ENCODE results near the gene KRTAP10-8.
"Not testable (repeated sequence)": the region's sequence is repeated elsewhere in the genome, so short reads cannot be mapped to it uniquely, and the experiment has no call there.

KRTAP10-8 gene

GRCh38 chr21:44589094-44589493 is 22.8 kb upstream of the KRTAP10-8 start:
- no peak overlapping the region for H3K4me3 ChIP-seq (ENCODE audit: low read depth, low read length)
- no peak overlapping the region for H3K27ac ChIP-seq (ENCODE audit: extremely low read depth, low read depth, low read length)
- CTCF ChIA-PET = no interaction called here
- POLR2A ChIA-PET = no interaction called here
- peaks cover 2% of the 10 kb centered on the region; the same call in 1 of the 2 replicates for H3K9me3 ChIP-seq (ENCODE audit: control insufficient read depth, insufficient read depth, low read depth, low read length)
- H3K4me1 ChIP-seq (ENCODE audit: control insufficient read depth, insufficient read depth, low read length) = no peaks in the 10 kb centered on the region
- no peaks in the 10 kb centered on the region for H3K36me3 ChIP-seq (ENCODE audit: control insufficient read depth in 2 of 2, insufficient read depth in 1 of 2, low read length in 2 of 2)
- TF ChIP-seq ZNF146 (tag by site-specific recombination; IDR thresholded peaks at IDR 0.05) (peak; percentile 91), ZNF560 (tag by site-specific recombination; IDR thresholded peaks at IDR 0.05; ENCODE audit: borderline replicate concordance) (no peak), OVOL3 (tag by site-specific recombination; IDR thresholded peaks at IDR 0.05) (no peak)

DNA sequence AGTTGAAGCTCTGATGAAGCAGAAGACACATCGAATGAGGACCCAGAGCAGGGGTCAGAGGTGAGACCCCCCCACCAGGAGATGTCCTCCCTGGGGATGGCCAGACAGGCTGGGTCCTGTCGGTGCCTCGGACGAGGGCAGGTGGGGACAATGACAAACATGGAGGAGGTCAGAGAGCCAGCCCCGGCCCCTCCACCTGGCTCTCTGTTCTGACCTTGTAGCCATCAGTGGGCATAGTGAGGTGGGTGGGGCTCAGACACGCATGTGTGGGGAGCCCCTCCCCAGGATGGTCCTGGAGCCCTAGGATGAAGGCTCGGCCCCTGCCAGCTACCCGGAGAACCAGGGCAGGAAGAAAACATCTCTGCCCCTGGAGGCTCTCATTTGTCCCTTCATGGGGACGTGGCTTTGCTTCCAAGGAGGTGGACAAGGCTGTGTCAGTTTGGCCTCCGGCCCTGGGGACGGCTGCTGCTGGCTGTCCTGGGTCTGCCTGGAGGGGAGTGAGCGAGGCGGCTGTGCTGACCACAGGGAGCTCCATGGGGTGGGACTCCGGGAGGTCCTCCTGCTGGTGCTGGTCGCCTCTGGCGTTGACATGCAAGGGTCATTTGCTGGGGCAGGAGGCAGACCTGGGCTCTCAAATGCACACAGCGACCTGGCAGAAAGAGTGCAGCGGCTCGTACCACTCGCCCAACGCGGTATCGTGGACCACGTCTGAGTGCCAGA is 22.1 kb upstream of the KRTAP10-8 start:
- Histone ChIP-seq H3K36me3 (ENCODE audit: control insufficient read depth in 2 of 2, insufficient read depth in 1 of 2, low read length in 2 of 2) (no peaks in the 10 kb centered on the region), H3K27ac (ENCODE audit: extremely low read depth, low read depth, low read length) (no peak overlapping the region), H3K4me3 (ENCODE audit: low read depth, low read length) (no peak overlapping the region), H3K4me1 (ENCODE audit: control insufficient read depth, insufficient read depth, low read length) (no peaks in the 10 kb centered on the region), H3K9me3 (ENCODE audit: control insufficient read depth, insufficient read depth, low read depth, low read length) (peaks cover 2% of the 10 kb centered on the region; the same call in 1 of the 2 replicates)
- TF ChIP-seq, protein P1, sequence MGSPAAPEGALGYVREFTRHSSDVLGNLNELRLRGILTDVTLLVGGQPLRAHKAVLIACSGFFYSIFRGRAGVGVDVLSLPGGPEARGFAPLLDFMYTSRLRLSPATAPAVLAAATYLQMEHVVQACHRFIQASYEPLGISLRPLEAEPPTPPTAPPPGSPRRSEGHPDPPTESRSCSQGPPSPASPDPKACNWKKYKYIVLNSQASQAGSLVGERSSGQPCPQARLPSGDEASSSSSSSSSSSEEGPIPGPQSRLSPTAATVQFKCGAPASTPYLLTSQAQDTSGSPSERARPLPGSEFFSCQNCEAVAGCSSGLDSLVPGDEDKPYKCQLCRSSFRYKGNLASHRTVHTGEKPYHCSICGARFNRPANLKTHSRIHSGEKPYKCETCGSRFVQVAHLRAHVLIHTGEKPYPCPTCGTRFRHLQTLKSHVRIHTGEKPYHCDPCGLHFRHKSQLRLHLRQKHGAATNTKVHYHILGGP (tag by site-specific recombination; IDR thresholded peaks at IDR 0.05) = no peak
- 0 out of 2 replicates have a peak, but pooled peaks have one; percentile 11 for TF ChIP-seq GLIS1 (tag by site-specific recombination; IDR thresholded peaks at IDR 0.05)
- ChIA-PET CTCF (no interaction called here), POLR2A (no interaction called here)

GRCh38 chr21:44590311-44590721 is 21.6 kb upstream of the KRTAP10-8 start:
- H3K9me3 ChIP-seq (ENCODE audit: control insufficient read depth, insufficient read depth, low read depth, low read length) = 0 out of 2 replicates have a peak, but pooled peaks cover under 1% of the 10 kb centered on the region
- no peak overlapping the region for H3K27ac ChIP-seq (ENCODE audit: extremely low read depth, low read depth, low read length)
- ChIA-PET POLR2A (no interaction called here), CTCF (no interaction called here)
- no peaks in the 10 kb centered on the region for H3K36me3 ChIP-seq (ENCODE audit: control insufficient read depth in 2 of 2, insufficient read depth in 1 of 2, low read length in 2 of 2)
- no peaks in the 10 kb centered on the region for H3K4me1 ChIP-seq (ENCODE audit: control insufficient read depth, insufficient read depth, low read length)
- TF ChIP-seq, protein P2, sequence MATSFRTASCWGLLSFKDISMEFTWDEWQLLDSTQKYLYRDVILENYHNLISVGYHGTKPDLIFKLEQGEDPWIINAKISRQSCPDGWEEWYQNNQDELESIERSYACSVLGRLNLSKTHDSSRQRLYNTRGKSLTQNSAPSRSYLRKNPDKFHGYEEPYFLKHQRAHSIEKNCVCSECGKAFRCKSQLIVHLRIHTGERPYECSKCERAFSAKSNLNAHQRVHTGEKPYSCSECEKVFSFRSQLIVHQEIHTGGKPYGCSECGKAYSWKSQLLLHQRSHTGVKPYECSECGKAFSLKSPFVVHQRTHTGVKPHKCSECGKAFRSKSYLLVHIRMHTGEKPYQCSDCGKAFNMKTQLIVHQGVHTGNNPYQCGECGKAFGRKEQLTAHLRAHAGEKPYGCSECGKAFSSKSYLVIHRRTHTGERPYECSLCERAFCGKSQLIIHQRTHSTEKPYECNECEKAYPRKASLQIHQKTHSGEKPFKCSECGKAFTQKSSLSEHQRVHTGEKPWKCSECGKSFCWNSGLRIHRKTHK (tag by site-specific recombination; IDR thresholded peaks at IDR 0.05) = no peak
- no peak for TF ChIP-seq ZNF837 (tag by site-specific recombination; IDR thresholded peaks at IDR 0.05)
- TF ChIP-seq ZNF24 (tag by site-specific recombination; IDR thresholded peaks at IDR 0.05) = no peak
- TF ChIP-seq BCL11B (tag by site-specific recombination; IDR thresholded peaks at IDR 0.05; ENCODE audit: low read depth) = no peak
- TF ChIP-seq ZNF239 (tag by site-specific recombination; IDR thresholded peaks at IDR 0.05) = no peak
- no peak for TF ChIP-seq ZBTB48 (tag by site-specific recombination; IDR thresholded peaks at IDR 0.05)
- TF ChIP-seq ZNF626 (tag by site-specific recombination; IDR thresholded peaks at IDR 0.05) = no peak
- TF ChIP-seq ZNF76 (tag by site-specific recombination; IDR thresholded peaks at IDR 0.05; ENCODE audit: borderline replicate concordance, low read depth) = no peak
- no peak overlapping the region for H3K4me3 ChIP-seq (ENCODE audit: low read depth, low read length)

DNA sequence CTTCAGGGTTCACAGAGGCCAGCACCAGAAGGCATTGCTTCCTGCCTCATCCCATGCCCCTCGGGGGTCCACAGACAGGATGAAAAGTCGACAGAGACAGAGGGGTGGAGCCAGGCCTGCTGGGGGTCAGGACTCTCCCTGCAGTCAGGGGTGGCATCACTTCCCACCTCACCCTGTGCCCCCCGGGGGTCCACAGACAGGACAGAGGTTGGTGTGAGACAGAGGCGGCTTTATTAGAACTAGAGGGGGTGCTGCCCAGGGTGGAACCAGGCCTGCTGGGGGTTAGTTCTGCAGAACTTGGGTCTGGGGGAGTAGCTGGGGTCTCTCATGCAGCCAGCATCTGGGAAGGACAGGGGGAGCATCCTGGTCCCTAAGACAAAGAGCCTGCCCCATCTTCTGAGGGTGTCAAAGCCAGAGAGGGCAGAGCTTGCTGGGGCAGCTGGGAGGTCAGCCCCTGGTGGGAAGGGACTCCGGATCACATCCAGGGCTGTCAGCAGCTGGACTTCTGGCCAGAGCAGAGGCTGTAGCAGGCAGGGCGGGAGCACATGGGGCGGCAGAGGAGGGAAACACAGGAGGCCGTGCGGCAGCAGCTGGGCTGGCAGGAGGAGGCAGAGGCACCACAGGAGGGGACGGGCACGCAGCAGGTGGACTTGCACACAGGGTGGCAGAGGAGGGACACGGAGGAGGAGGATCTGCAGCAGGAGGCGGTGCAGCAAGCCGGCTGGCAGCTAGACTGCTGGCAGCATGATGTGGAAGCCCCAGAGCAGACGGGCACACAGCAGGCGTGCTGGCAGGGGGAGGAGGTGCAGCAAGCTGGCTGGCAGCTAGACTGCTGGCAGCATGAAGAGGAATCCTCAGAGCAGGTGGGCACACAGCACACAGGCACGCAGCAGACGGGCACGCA is 20.7 kb upstream of the KRTAP10-8 start:
- H3K4me3 ChIP-seq (ENCODE audit: low read depth, low read length); H3K27ac ChIP-seq (ENCODE audit: extremely low read depth, low read depth, low read length); H3K9me3 ChIP-seq (ENCODE audit: control insufficient read depth, insufficient read depth, low read depth, low read length); POLR2A ChIA-PET; H3K36me3 ChIP-seq (ENCODE audit: control insufficient read depth in 2 of 2, insufficient read depth in 1 of 2, low read length in 2 of 2); H3K4me1 ChIP-seq (ENCODE audit: control insufficient read depth, insufficient read depth, low read length): not testable (repeated sequence)
- CTCF ChIA-PET = interaction anchor here (0.6 kb wide), 2 partner anchors 14 to 81 kb away, joined by 3 read pairs; no protein-coding TSS in a partner anchor

GRCh38 chr21:44591801-44592130 is 20.1 kb upstream of the KRTAP10-8 start:
- H3K36me3 ChIP-seq (ENCODE audit: control insufficient read depth in 2 of 2, insufficient read depth in 1 of 2, low read length in 2 of 2); POLR2A ChIA-PET; H3K4me1 ChIP-seq (ENCODE audit: control insufficient read depth, insufficient read depth, low read length); H3K27ac ChIP-seq (ENCODE audit: extremely low read depth, low read depth, low read length); H3K9me3 ChIP-seq (ENCODE audit: control insufficient read depth, insufficient read depth, low read depth, low read length); H3K4me3 ChIP-seq (ENCODE audit: low read depth, low read length): not testable (repeated sequence)
- CTCF ChIA-PET = interaction anchor here (0.6 kb wide), 2 partner anchors 13 to 82 kb away, joined by 3 read pairs; no protein-coding TSS in a partner anchor

Data from HEK293 (cell line).